Right lobe of liver (tissue), 4 donors: Measurements from ENCODE around the gene TBX1.

ENCODE experiments used
- POLR2A ChIP-seq: fragments of 450-650 bp; IDR thresholded peaks from one replicate; pipeline ENCODE4 v1.6.1; 2017; ENCODE audit warnings: antibody characterized with exemption, mild to moderate bottlenecking
- TF ChIP-seq, protein P1 (sequence below), 4 donors: fragments of 200-600 bp in 3 of 4; fragments of 450-650 bp in 1 of 4; IDR thresholded peaks; one replicate each; pipeline versions ENCODE4 v1.5.1 to v1.8.0; 2016 to 2022; ENCODE audit warnings: antibody characterized with exemption in 4 of 4, mild to moderate bottlenecking in 2 of 4
- donor health status: DM: no; HTN: no; CAD: no.
- donor health status: DM: no; HTN: no; CAD: no.
- donor health status: DM: no; HTN: yes; CAD: no.

GRCh38 chr22:19815823-19816290 is 55.3 kb downstream of the TBX1 start:
- TF ChIP-seq, protein P1, sequence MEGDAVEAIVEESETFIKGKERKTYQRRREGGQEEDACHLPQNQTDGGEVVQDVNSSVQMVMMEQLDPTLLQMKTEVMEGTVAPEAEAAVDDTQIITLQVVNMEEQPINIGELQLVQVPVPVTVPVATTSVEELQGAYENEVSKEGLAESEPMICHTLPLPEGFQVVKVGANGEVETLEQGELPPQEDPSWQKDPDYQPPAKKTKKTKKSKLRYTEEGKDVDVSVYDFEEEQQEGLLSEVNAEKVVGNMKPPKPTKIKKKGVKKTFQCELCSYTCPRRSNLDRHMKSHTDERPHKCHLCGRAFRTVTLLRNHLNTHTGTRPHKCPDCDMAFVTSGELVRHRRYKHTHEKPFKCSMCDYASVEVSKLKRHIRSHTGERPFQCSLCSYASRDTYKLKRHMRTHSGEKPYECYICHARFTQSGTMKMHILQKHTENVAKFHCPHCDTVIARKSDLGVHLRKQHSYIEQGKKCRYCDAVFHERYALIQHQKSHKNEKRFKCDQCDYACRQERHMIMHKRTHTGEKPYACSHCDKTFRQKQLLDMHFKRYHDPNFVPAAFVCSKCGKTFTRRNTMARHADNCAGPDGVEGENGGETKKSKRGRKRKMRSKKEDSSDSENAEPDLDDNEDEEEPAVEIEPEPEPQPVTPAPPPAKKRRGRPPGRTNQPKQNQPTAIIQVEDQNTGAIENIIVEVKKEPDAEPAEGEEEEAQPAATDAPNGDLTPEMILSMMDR (IDR thresholded peaks at IDR 0.05): no peak
- TF ChIP-seq POLR2A: no peak
